Fibroblast of lung (primary cell): ENCODE measurements around the gene REPIN1.

Experiments used
- EZH2 ChIP-seq: IDR thresholded peaks from 2 replicates; pipeline ENCODE4 v1.5.1; 2012; ENCODE audit warnings: low read length, control low read depth, mild to moderate bottlenecking; ENCODE audit errors: missing control alignments
- TF ChIP-seq, protein P1 (sequence below), 2 donors: IDR thresholded peaks in 1 of 2; conservative IDR thresholded peaks in 1 of 2; 1 replicate in 1 of 2; 2 replicates in 1 of 2; pipeline ENCODE4 v1.5.1; 2011 to 2012; ENCODE audit warnings: low read length in 2 of 2, control low read depth in 1 of 2, inconsistent platforms in 1 of 2, low read depth in 1 of 2, mild to moderate bottlenecking in 1 of 2

- TF ChIP-seq, protein P1, sequence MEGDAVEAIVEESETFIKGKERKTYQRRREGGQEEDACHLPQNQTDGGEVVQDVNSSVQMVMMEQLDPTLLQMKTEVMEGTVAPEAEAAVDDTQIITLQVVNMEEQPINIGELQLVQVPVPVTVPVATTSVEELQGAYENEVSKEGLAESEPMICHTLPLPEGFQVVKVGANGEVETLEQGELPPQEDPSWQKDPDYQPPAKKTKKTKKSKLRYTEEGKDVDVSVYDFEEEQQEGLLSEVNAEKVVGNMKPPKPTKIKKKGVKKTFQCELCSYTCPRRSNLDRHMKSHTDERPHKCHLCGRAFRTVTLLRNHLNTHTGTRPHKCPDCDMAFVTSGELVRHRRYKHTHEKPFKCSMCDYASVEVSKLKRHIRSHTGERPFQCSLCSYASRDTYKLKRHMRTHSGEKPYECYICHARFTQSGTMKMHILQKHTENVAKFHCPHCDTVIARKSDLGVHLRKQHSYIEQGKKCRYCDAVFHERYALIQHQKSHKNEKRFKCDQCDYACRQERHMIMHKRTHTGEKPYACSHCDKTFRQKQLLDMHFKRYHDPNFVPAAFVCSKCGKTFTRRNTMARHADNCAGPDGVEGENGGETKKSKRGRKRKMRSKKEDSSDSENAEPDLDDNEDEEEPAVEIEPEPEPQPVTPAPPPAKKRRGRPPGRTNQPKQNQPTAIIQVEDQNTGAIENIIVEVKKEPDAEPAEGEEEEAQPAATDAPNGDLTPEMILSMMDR (conservative IDR thresholded peaks at IDR 0.05 in 1 of 2, IDR thresholded peaks at IDR 0.05 in 1 of 2; ENCODE audit: low read depth in 1 of 2, low read length in 2 of 2) = no peak
- TF ChIP-seq EZH2 = no peak
Observed at GRCh38 chr7:150369748-150370501, 1.3 kb downstream of the REPIN1 start.
